ENCODE measurements around the gene SLIT3.

- TF ChIP-seq CTCF (IDR thresholded peaks at IDR 0.05 in 4 of 5, conservative IDR thresholded peaks at IDR 0.05 in 1 of 5), result no peak
- no peak for TF ChIP-seq POLR2A (IDR thresholded peaks at IDR 0.05)
Measured at GRCh38 chr5:168723037-168723436, 577.9 kb downstream of the SLIT3 start.

All from gastrocnemius medialis (tissue), 4 donors.